HG02798 (cell line): Measurements from ENCODE around the gene COQ10A.

Experiments used
- ATAC-seq: cut with Tn5 transposase; IDR thresholded peaks from one replicate; pipeline ENCODE4 v1.9.1; 2021; ENCODE audit warnings: mild to moderate bottlenecking; ENCODE audit not compliant: unreplicated experiment, poor library complexity

COQ10A gene

DNA sequence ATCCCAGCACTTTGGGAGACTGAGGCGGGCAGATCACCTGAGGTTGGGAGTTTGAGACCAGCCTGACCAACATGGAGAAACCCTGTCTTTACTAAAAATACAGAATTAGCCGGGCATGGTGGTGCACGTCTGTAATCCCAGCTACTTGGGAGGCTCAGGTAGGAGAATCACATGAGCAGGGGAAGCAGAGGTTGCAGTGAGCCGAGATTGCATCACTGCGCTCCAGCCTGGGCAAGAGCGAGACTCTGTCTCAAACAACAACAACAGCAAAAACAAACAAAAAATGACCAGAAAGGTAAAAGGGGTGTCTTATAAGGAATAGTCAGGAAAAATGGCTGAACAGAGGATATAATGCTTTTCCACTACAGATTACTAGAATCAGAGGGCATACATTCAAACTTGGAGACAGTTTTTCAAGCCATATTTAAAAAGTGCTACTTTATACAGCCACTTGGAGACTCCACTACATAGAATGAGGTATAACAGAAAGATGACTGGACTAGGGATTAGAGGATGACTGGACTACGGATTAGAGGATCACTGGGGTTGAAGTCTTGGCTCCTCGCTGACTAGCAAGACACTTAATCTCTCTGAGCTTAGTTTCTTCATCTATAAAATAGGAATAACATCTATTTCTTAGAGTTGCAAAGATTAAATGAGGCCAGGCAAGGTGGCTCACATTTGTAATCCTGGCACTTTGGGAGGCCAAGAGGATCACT is 38.3 kb downstream of the COQ10A start:
- no peak for ATAC-seq

DNA sequence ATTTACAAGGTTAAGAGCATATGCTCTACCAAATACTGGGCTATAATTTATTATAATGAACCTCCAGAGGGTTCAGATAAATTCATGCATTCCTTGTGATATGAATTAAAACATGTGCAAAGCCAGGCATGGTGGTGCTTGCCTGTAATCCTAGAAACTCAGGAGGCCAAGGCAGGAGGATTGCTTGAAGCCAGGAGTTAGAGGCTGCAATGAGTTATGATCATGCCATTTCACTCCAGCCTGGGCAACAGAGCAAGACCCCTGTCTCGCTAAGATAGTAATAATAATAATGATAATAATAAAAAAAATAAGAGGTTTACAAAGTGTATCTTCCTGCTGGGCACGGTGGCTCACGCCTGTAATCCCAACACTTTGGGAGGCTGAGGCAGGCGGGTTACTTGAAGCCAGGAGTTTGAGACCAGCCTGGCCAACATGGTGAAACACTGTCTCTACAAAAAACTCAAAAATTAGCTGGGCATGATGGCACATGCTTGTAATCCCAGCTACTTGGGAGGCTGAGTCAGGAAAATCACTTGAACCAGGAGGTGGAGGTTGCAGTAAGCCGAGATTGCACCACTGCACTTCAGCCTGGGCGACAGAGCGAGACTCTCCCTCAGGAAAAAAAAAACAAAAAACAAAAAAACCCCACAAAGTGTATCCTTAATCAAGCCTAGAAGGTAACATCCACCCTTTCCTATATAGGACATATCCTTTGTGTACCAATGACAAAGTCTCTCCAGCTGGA is 40.7 kb downstream of the COQ10A start:
- no peak for ATAC-seq

DNA sequence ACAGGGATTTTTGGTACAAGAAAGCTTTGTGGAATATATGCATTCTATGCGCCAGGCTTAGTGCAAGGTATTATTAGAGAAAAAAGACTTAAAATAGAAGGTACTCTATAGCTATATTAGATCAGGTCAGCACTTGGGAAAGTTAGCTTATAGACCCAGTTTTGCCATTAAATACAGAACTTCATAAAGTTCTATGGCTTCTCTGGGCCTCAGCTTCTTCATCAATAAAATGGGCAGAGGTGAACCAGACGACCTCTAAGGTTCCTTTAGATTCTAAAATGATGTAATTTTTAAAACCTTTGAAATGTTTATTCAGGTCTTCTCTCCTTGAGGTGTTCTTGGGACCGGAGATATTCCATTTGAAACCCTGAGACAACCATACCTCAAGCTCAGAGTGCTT is 42.0 kb downstream of the COQ10A start:
- ATAC-seq, result no peak

DNA sequence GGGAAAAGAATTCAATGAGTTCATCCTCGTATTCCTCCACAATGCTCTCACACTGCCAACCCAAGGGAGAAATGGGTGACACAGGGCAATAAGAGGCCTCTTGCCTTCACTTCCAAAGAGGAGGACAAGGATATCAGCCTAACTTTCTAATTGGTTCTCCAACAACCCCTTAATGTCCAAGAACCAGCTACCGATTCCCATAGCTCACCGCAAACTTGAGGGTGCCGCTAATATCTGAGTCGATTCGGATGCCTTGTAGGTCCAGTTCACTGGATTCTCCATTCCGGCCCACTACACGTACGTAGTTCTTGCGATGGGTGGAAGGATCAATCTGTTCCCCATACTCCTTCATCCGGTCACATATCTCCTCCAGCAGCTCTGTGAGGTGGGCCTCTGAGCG is 44.3 kb downstream of the COQ10A start:
- no peak for ATAC-seq

DNA sequence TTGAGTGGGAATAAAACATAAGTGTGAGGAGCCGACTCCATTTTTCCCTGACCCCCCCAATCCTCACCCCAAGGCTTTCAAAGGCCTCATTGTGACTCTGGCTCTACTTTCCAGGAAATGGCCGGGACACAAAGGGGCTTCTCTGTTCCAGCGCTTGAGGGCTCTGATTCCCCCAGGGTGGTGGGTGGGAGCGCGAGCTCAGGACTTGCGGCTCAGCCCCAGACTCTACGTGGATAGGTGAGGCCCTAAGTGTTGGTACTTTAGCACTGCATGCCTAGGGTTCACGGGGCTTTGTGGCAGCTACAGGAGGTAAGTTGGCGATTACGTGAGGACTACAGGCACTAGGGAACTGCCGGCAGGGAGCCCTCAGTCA is 48.5 kb downstream of the COQ10A start:
- ATAC-seq, result no peak

DNA sequence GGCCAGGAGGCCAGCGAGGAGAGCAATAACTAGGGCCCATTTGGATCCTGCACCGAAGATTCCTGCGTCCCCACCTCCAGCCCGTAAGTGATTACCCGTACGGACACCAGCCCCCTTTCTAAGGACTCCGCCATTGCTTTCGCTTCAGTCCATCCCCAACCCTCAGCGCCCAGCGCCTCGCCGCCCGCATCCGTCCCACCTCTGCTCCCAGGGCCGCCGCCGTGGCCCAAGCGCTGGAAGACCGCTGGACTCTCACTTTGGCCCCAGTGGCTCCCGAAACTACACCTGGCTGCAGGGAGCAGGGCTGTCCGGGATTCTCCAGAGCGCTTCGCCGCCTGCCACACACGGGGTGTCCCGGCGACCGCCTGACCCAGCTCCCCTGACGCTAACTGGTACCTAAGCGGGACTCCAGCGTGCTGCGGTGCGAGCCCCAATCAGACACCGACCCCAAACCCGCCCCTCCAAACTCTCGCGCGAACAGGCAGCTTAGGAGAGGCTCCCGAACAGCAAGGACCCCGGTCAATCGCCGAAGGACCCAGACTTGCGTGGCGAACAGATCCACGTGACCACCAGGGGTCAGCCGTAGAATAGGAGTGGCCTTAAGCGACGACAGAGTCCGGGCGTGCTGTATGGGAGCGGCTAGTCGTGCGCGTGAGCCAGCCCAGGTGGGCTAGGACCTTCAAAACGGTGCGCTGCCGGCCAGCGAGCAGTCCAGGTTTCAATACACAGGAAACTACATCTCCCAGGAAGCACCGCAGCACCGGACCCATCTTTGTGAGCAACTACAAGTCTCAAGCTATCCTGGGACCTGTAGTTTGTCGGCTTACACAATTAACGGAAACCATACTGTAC is 49.1 kb downstream of the COQ10A start, which contains the start of gene CNPY2:
TSS of gene CNPY2 (minus strand) at position 367 of the 852 bp plus-strand sequence. CDS start 771 bp downstream, outside the sequence.
- ATAC-seq, result peak; percentile 90

DNA sequence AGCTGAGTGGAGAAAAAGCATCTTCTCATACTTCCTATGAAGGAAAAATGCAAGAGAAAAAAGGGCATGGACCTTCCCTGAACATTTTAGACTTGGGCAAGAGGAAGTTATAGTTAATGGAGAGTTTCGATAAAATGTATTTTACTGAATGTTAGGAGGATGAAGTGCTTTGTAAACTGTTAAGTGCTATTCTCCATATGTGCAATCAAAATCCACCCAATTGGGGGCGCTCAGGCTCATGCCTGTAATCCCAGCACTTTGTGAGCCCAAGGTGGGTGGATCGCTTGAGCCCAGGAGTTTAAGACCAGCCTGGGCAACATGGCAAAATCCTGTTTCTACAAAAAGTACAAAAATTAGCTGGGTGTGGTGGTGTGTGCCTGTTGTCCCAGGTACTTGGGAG is 50.9 kb downstream of the COQ10A start:
- ATAC-seq, result no peak
